PC-9 (cell line): ENCODE measurements around the gene NLGN1.

Experiments used
- EZH2 ChIP-seq: fragments of 200-600 bp; sonication (generic); IDR thresholded peaks from 2 replicates; pipeline ENCODE4 v1.8.0; 2017; ENCODE audit warnings: antibody characterized with exemption, low read depth
- TF ChIP-seq, protein P1 (sequence below): fragments of 200-600 bp; sonication (generic); conservative IDR thresholded peaks from 2 replicates; pipeline ENCODE4 v1.6.1; 2017; ENCODE audit warnings: mixed run types, antibody characterized with exemption, mild to moderate bottlenecking, moderate library complexity

GRCh38 chr3:173789530-173790162, 392.1 kb downstream of the NLGN1 start:
- no peak for TF ChIP-seq EZH2
- TF ChIP-seq, protein P1, sequence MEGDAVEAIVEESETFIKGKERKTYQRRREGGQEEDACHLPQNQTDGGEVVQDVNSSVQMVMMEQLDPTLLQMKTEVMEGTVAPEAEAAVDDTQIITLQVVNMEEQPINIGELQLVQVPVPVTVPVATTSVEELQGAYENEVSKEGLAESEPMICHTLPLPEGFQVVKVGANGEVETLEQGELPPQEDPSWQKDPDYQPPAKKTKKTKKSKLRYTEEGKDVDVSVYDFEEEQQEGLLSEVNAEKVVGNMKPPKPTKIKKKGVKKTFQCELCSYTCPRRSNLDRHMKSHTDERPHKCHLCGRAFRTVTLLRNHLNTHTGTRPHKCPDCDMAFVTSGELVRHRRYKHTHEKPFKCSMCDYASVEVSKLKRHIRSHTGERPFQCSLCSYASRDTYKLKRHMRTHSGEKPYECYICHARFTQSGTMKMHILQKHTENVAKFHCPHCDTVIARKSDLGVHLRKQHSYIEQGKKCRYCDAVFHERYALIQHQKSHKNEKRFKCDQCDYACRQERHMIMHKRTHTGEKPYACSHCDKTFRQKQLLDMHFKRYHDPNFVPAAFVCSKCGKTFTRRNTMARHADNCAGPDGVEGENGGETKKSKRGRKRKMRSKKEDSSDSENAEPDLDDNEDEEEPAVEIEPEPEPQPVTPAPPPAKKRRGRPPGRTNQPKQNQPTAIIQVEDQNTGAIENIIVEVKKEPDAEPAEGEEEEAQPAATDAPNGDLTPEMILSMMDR = no peak
